Esophagus muscularis mucosa (tissue), 4 donors: ENCODE measurements around the gene RASSF3. TPM values are rescaled to one million over a fixed set of nuclear protein-coding genes. Genes with fewer than 3 reads are reported as not detected.

Experiments used
- DNase-seq: peaks from one replicate; pipeline ENCODE4 v3.0.0-alpha.2; 2017; ENCODE audit errors: extremely low spot score
- H3K27ac ChIP-seq, 4 donors: fragments of 200-600 bp; sonication (generic); replicated peaks in 1 of 4; 1 replicate in 3 of 4; 2 replicates in 1 of 4; pipeline ENCODE4 v1.5.1; 2016 to 2019; ENCODE audit warnings: mild to moderate bottlenecking in 1 of 4
- H3K27me3 ChIP-seq, 4 donors: fragments of 200-600 bp; sonication (generic); one replicate each; pipeline versions ENCODE4 v1.5.1 to v1.6.0; 2016 to 2019
- H3K36me3 ChIP-seq, 4 donors: fragments of 200-600 bp; sonication (generic); one replicate each; pipeline ENCODE4 v1.5.1; 2016 to 2019
- H3K4me1 ChIP-seq, 4 donors: fragments of 200-600 bp; sonication (generic); one replicate each; pipeline ENCODE4 v1.5.1; 2016 to 2019
- H3K4me3 ChIP-seq, 4 donors: fragments of 200-600 bp; sonication (generic); 1 replicate in 2 of 4; 2 replicates in 2 of 4; pipeline ENCODE4 v1.5.1; 2016 to 2019; ENCODE audit warnings: mild to moderate bottlenecking in 4 of 4, moderate library complexity in 1 of 4
- H3K9me3 ChIP-seq, 4 donors: fragments of 200-600 bp; sonication (generic); 1 replicate in 3 of 4; 2 replicates in 1 of 4; pipeline ENCODE4 v1.5.1; 2016 to 2019
- EP300 ChIP-seq: sonication (generic); formaldehyde crosslinking; IDR thresholded peaks from one replicate; pipeline ENCODE4 v1.6.1; 2017; ENCODE audit warnings: antibody characterized with exemption
- POLR2A ChIP-seq: fragments of 450-650 bp; IDR thresholded peaks from one replicate; pipeline ENCODE4 v1.6.1; 2017; ENCODE audit warnings: antibody characterized with exemption, moderate library complexity, mild to moderate bottlenecking, low read depth
- POLR2AphosphoS5 ChIP-seq, 2 donors: sonication (generic); formaldehyde crosslinking; IDR thresholded peaks; one replicate each; pipeline ENCODE4 v1.6.1; 2017; ENCODE audit warnings: antibody characterized with exemption in 2 of 2
- WGBS: methylation state at CpG from one replicate; pipeline ENCODE4 v1.1.5; 2018; 5-methylcytosine and 5-hydroxymethylcytosine counted together
- intact Hi-C: fragments of 100-400 bp; cut with DNase I; formaldehyde crosslinking; loops from one replicate; pipeline ENCODE4 v1.15.1; 2023
- total RNA-seq, 4 donors: library from RNA; depleted of rRNA; stranded (reverse); fragments of >200 nt; gene quantifications; one replicate each; pipeline versions ENCODE4 v1.1.0 to v1.2.1, GENCODE V29; 2016
- TF ChIP-seq, protein P1 (sequence below), 3 experiments: fragments of 200-600 bp in 2 of 3; fragments of 450-650 bp in 1 of 3; sonication (generic) in 2 of 3; IDR thresholded peaks; one replicate each; pipeline ENCODE4 v1.5.1; 2017 to 2019; ENCODE audit warnings: antibody characterized with exemption in 3 of 3, mild to moderate bottlenecking in 2 of 3, moderate library complexity in 1 of 3

Gene RASSF3
- total RNA-seq, 4 donors from 2014 or later = 124 to 299 (median 229) TPM

DNA sequence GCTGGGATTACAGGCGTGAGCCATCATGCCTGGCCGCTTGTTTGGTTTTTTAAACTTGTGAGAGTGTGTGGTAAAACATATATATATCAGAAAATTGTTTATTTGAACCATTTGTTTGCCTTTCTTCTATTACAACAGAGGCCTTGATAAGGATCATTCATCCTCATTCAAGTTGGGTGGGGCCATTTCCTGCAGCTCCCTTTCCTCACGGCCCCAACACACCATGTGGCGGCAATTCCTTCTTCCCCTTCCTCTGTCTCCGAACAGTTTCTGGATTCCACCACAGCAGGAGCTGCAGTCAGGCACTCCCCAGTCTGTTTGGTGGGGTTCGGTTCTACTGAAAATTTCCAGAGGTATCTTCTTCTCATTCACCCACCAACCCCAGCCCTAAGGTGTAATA lies 42.0 kb upstream of the RASSF3 start:
- no peak overlapping the region for H3K4me3 ChIP-seq
- peaks cover 27 to 45% (median 36%) of the 10 kb centered on the region in 4 donors for H3K4me1 ChIP-seq
- no peaks in the 10 kb centered on the region for H3K27me3 ChIP-seq
- no peak for DNase-seq
- no peak for TF ChIP-seq POLR2A
- no peak for TF ChIP-seq EP300
- TF ChIP-seq, protein P1, sequence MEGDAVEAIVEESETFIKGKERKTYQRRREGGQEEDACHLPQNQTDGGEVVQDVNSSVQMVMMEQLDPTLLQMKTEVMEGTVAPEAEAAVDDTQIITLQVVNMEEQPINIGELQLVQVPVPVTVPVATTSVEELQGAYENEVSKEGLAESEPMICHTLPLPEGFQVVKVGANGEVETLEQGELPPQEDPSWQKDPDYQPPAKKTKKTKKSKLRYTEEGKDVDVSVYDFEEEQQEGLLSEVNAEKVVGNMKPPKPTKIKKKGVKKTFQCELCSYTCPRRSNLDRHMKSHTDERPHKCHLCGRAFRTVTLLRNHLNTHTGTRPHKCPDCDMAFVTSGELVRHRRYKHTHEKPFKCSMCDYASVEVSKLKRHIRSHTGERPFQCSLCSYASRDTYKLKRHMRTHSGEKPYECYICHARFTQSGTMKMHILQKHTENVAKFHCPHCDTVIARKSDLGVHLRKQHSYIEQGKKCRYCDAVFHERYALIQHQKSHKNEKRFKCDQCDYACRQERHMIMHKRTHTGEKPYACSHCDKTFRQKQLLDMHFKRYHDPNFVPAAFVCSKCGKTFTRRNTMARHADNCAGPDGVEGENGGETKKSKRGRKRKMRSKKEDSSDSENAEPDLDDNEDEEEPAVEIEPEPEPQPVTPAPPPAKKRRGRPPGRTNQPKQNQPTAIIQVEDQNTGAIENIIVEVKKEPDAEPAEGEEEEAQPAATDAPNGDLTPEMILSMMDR (IDR thresholded peaks at IDR 0.05) = no peak
- no peak for TF ChIP-seq POLR2AphosphoS5 (IDR thresholded peaks at IDR 0.05)
- H3K36me3 ChIP-seq = no peaks in the 10 kb centered on the region
- H3K9me3 ChIP-seq = peaks cover 0 to 4% (median 0%) of the 10 kb centered on the region in 4 donors
- 83% methylated on average over 6 of the region's 6 CpGs for WGBS
- intact Hi-C loops = no loop called here
- no peak overlapping the region for H3K27ac ChIP-seq

GRCh38 chr12:64569923-64570691 lies 40.2 kb upstream of the RASSF3 start:
- TF ChIP-seq EP300 = no peak
- TF ChIP-seq, protein P1 (IDR thresholded peaks at IDR 0.05) = no peak
- no peak for TF ChIP-seq POLR2AphosphoS5 (IDR thresholded peaks at IDR 0.05)
- no peak for TF ChIP-seq POLR2A
- peaks cover 27 to 44% (median 36%) of the 10 kb centered on the region in 4 donors for H3K4me1 ChIP-seq
- intact Hi-C loops = loop anchor here (5.0 kb wide), 1 partner anchor 37 kb away; no protein-coding TSS in a partner anchor
- peaks cover 0 to 11% (median 6%) of the 10 kb centered on the region in 4 donors for H3K9me3 ChIP-seq
- no peak for DNase-seq
- H3K27ac ChIP-seq = peak overlapping the region in 3 of 4 donors; percentile 13 to 40 (median 33)
- WGBS = 75% methylated on average over 6 of the region's 6 CpGs
- no peak overlapping the region for H3K4me3 ChIP-seq
- no peaks in the 10 kb centered on the region for H3K36me3 ChIP-seq
- no peaks in the 10 kb centered on the region for H3K27me3 ChIP-seq

DNA sequence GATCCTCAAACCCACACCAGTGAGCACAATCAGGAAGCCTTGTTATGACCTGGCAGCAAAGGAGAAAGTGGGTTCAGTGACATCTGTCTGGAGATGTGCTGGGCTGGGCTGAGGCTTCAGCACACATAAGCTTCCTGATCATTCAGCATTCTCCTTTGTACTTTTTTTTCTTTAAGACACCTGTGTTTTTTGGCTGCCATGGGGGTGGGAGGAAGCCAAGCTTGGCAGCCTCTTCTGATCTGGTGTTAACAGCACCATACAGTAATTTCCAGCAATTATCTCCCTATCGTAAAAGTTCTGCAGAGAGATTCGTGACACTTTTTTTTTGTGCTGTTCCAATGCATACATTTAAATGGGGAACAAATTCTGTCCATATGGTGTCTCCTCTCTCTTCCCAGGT lies 38.9 kb upstream of the RASSF3 start:
- no peak overlapping the region for H3K4me3 ChIP-seq
- H3K9me3 ChIP-seq = peaks cover 0 to 16% (median 9%) of the 10 kb centered on the region in 4 donors
- no peak for DNase-seq
- H3K27ac ChIP-seq = no peak overlapping the region
- no peak for TF ChIP-seq POLR2A
- TF ChIP-seq EP300 = no peak
- TF ChIP-seq POLR2AphosphoS5 (IDR thresholded peaks at IDR 0.05) = no peak
- TF ChIP-seq, protein P1 (IDR thresholded peaks at IDR 0.05) = no peak
- 77% methylated on average over 2 of the region's 2 CpGs for WGBS
- H3K27me3 ChIP-seq = no peaks in the 10 kb centered on the region
- intact Hi-C loops = loop anchor here (5.0 kb wide), 1 partner anchor 36 kb away; no protein-coding TSS in a partner anchor
- peaks cover 20 to 37% (median 26%) of the 10 kb centered on the region in 4 donors for H3K4me1 ChIP-seq
- no peaks in the 10 kb centered on the region for H3K36me3 ChIP-seq

DNA sequence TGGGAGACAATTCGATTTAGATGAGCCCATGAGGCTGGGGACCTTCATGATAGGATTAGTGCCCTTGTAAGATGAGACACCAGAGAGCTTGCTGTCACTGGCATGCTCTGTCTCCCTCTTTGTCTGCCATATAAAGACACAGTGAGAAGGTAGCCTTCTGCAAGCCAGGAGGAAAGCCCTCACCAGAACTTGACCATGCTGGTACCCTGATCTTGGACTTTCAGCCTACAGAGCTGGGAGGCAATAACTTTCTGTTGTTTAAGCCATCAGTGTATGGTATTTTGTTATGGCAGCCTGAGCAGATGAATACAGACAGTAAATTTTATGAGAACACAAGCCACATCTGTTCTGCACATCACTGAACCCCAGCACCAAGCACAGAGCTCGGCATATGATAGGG lies 38.1 kb upstream of the RASSF3 start:
- WGBS = 94% methylated on average over 2 of the region's 2 CpGs
- Histone ChIP-seq H3K4me3 (no peak overlapping the region), H3K36me3 (no peaks in the 10 kb centered on the region), H3K27me3 (no peaks in the 10 kb centered on the region), H3K27ac (no peak overlapping the region), H3K4me1 (peaks cover 12 to 33% (median 19%) of the 10 kb centered on the region in 4 donors), H3K9me3 (peaks cover 0 to 16% (median 9%) of the 10 kb centered on the region in 4 donors)
- intact Hi-C loops = loop anchor here (5.0 kb wide), 1 partner anchor 35 kb away; no protein-coding TSS in a partner anchor
- no peak for DNase-seq
- no peak for TF ChIP-seq EP300
- TF ChIP-seq, protein P1 (IDR thresholded peaks at IDR 0.05) = no peak
- TF ChIP-seq POLR2A = no peak
- TF ChIP-seq POLR2AphosphoS5 (IDR thresholded peaks at IDR 0.05) = no peak
